Vagina (tissue), 2 donors: ENCODE results near the gene ARVCF.

Experiments used
- CTCF ChIP-seq, 3 experiments: fragments of 450-650 bp in 2 of 3; fragments of 200-600 bp in 1 of 3; sonication (generic) in 1 of 3; IDR thresholded peaks; one replicate each; pipeline ENCODE4 v1.5.1; 2017 to 2019; ENCODE audit warnings: antibody characterized with exemption in 3 of 3, mild to moderate bottlenecking in 2 of 3, moderate library complexity in 2 of 3
- POLR2AphosphoS5 ChIP-seq, 2 donors: sonication (generic); formaldehyde crosslinking; IDR thresholded peaks; one replicate each; pipeline ENCODE4 v1.9.0; 2017; ENCODE audit warnings: antibody characterized with exemption in 2 of 2, mild to moderate bottlenecking in 2 of 2, low read depth in 1 of 2; ENCODE audit not compliant: insufficient read depth in 1 of 2

DNA sequence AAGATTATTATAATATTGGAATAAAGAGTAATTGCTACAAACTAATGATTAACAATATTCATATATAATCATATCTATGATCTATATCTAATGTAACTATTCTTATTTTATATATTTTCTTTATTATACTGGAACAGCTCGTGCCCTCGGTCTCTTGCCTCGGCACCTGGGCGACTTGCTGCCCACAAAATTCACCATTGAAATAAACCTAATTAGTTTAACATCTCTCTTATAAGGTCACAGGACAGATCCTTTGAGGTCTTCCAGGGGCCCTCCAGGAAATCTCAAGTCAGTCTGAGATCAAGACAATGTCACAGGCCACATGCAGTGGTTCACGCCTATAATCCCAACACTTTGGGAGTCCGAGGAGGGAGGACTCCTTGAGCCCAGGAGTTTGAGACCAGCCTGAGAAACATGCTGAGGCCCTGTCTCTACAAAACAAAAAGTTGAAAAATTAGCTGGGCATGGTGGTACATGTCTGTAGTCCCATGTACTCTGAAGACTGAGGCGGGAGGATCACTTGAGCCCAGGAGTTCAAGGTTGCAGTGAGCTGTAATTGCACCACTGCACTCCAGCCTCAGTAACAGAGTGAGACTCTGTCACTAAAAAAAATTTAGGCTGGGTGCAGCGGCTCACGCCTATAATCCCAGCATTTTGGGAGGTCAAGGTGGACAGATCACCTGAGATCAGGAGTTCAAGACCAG lies 68.4 kb downstream of the ARVCF start:
- TF ChIP-seq CTCF (IDR thresholded peaks at IDR 0.05) (no peak), POLR2AphosphoS5 (IDR thresholded peaks at IDR 0.05; ENCODE audit: insufficient read depth in 1 of 2, low read depth in 1 of 2) (no peak)
